Upper lobe of left lung (tissue), 4 donors: ENCODE results near the gene MAP3K14.

Experiments used
- CTCF ChIP-seq, 6 experiments: fragments of 450-650 bp in 4 of 6; fragments of 200-600 bp in 2 of 6; sonication (generic) in 2 of 6; IDR thresholded peaks; one replicate each; pipeline ENCODE4 v1.5.1; 2016 to 2019; ENCODE audit warnings: antibody characterized with exemption in 6 of 6
- EP300 ChIP-seq, 4 donors: sonication (generic); formaldehyde crosslinking; IDR thresholded peaks; one replicate each; pipeline ENCODE4 v1.5.1; 2017; ENCODE audit warnings: antibody characterized with exemption in 4 of 4, control low read depth in 2 of 4
- POLR2A ChIP-seq, 4 donors: fragments of 450-650 bp; IDR thresholded peaks; one replicate each; pipeline ENCODE4 v1.5.1; 2016 to 2017; ENCODE audit warnings: antibody characterized with exemption in 4 of 4, mild to moderate bottlenecking in 2 of 4
- POLR2AphosphoS5 ChIP-seq, 2 donors: sonication (generic); formaldehyde crosslinking; IDR thresholded peaks; one replicate each; pipeline ENCODE4 v1.5.1; 2017; ENCODE audit warnings: antibody characterized with exemption in 2 of 2

DNA sequence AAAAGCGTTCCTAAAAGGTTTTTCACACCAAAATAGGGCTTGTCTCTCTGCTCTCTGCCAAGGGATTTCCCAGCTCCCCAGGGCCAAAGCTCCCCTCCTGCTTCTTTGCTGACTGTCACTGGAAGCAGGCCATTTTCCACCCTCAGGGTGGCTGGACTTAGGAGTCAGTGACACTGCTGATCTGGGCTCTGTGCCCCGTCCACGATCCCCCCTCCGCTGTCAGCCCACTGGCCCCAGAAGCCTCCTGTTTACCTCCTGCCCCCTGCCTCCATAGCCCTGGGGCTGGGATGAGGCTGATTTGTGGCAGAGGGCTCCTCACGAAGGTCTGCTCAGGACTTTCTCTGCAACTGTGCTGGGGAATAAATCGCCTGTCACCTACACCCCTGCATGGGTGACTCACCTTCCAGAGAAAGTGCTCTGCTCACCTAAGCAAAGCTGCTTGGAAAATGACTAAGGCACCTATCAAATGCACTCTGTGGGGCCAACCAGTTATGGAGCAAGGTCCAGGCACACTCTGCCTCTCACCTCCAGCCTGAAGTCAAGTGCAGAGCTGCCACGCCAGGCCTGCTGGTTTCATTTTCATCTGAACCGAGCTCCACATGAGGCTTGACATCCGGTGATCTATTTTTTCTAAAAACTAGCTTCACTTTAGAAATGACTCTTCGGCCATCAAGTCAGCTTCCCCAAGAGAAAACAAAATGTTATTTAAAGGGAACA is 4.9 kb downstream of the MAP3K14 start:
- TF ChIP-seq POLR2AphosphoS5 (IDR thresholded peaks at IDR 0.05) (peak; percentile 32 to 33), CTCF (IDR thresholded peaks at IDR 0.05) (no peak), EP300 (IDR thresholded peaks at IDR 0.05) (no peak), POLR2A (IDR thresholded peaks at IDR 0.05) (peak in 1 of 4 donors; percentile 18)
